ENCODE results near the gene PPP1R26. TPM values are rescaled to one million over a fixed set of nuclear protein-coding genes. Genes with fewer than 3 reads are reported as not detected.

PPP1R26 gene
- total RNA-seq, 1 experiment from 2014 or later = 32.0 TPM

GRCh38 chr9:135474915-135475314 is 4.7 kb upstream of the PPP1R26 start:
- ChIA-PET POLR2A (no interaction called here), RAD21 (ENCODE audit: low non-redundant PET in 1 of 2, low total read pairs in 2 of 2, uncharacterized antibody in 2 of 2, unreplicated experiment in 2 of 2) (no interaction called here), CTCF (interaction anchor here (1.3 kb wide), 1 partner anchor 11 kb away, joined by 3 read pairs; no protein-coding TSS in a partner anchor)
- H3K9me3 ChIP-seq (ENCODE audit: control insufficient read depth in 1 of 2, insufficient read depth in 1 of 2, low read depth in 1 of 2, low read length in 2 of 2) = no peaks in the 10 kb centered on the region
- H4K20me1 ChIP-seq (ENCODE audit: insufficient read depth) = no peaks in the 10 kb centered on the region
- intact Hi-C loops (cut with micrococcal nuclease) = loop anchor here (1.0 kb wide), 1 partner anchor 389 kb away; no protein-coding TSS in a partner anchor
- peaks cover 10% of the 10 kb centered on the region; the same call in 1 of the 2 replicates for H3K79me2 ChIP-seq (ENCODE audit: insufficient read depth, low read length)
- H3K4me2 ChIP-seq (ENCODE audit: low read length) = peak overlapping the region; percentile 57
- ATAC-seq (peak; percentile 72), DNase-seq (ENCODE audit: low read depth, low spot score) (peak; percentile 19)
- peak; percentile 76 for TF ChIP-seq RAD21 (IDR thresholded peaks at IDR 0.05; ENCODE audit: low read depth)
- no peak for TF ChIP-seq CBX3 (IDR thresholded peaks at IDR 0.05; ENCODE audit: low read depth)
- TF ChIP-seq POLR2AphosphoS5 (IDR thresholded peaks at IDR 0.05; ENCODE audit: low read depth, low read length) = no peak
- no peak for TF ChIP-seq SIN3A (IDR thresholded peaks at IDR 0.05; ENCODE audit: low read depth)
- TF ChIP-seq MAX (IDR thresholded peaks at IDR 0.05) = no peak
- no peak for TF ChIP-seq EGR1 (IDR thresholded peaks at IDR 0.05; ENCODE audit: low read depth)
- peak; percentile 70 to 82 (median 75); a peak in 5 of 6 replicates for TF ChIP-seq CTCF (IDR thresholded peaks at IDR 0.05 in 2 of 3, conservative IDR thresholded peaks at IDR 0.05 in 1 of 3; ENCODE audit: borderline replicate concordance in 1 of 3, insufficient read depth in 1 of 3, low read depth in 2 of 3, low read length in 2 of 3)
- no peak for TF ChIP-seq CEBPB (IDR thresholded peaks at IDR 0.05; ENCODE audit: low read depth)
- no peak for TF ChIP-seq SP1 (IDR thresholded peaks at IDR 0.05; ENCODE audit: low read depth)
- TF ChIP-seq EZH2 (IDR thresholded peaks at IDR 0.05) = no peak
- no peaks in the 10 kb centered on the region for H3K27me3 ChIP-seq (ENCODE audit: insufficient read depth, low read length)
- H2AFZ ChIP-seq (ENCODE audit: low read depth, low read length, poor library complexity, severe bottlenecking) = no peak overlapping the region
- no peaks in the 10 kb centered on the region for H3K9me2 ChIP-seq (ENCODE audit: insufficient read depth)
- no peak overlapping the region for H3K27ac ChIP-seq (ENCODE audit: low read depth, low read length)
- no peak overlapping the region for H3K9ac ChIP-seq (ENCODE audit: low read length)
- no peaks in the 10 kb centered on the region for H3K36me3 ChIP-seq (ENCODE audit: control insufficient read depth in 1 of 2, insufficient read depth in 2 of 2, low read length in 2 of 2)
- no peak overlapping the region for H3K4me3 ChIP-seq (replicated peaks in 1 of 2; ENCODE audit: low read depth in 1 of 2, low read length in 2 of 2)
- peaks cover 15 to 35% of the 10 kb centered on the region in 2 experiments for H3K4me1 ChIP-seq (ENCODE audit: control insufficient read depth in 1 of 2, insufficient read depth in 2 of 2, low read length in 2 of 2)
- BruUV-seq (replicated peaks) = no TSS peak

Measured in HCT116 (cell line).